Naive thymus-derived CD8-positive, alpha-beta T cell (primary cell): ENCODE data around the gene TNPO1. TPM values are rescaled to one million over a fixed set of nuclear protein-coding genes. Genes with fewer than 3 reads are reported as not detected.
A peak's percentile ranks its signal among the peaks of the same experiment; 100 is the strongest.

ENCODE experiments used
- ATAC-seq, 2 donors: fragments of 150-1000 bp; cut with Tn5 transposase in 1 of 2; sonication (Bioruptor Pico), chemical (Tn5 transposase) in 1 of 2; 1 replicate in 1 of 2; 2 replicates in 1 of 2; pipeline ENCODE4 v1.10.0; 2021; ENCODE audit warnings: mild to moderate bottlenecking in 2 of 2, moderate library complexity in 2 of 2
- POLR2A ChIA-PET: fragments of 350-600 bp; sonication (Branson Sonifier 250); formaldehyde crosslinking; loops from one replicate; lab custom pipeline; 2021; ENCODE audit warnings: antibody characterized with exemption; lab: Charles Lee
- DNase-seq, 10 donors: peaks; one replicate each; pipeline versions ENCODE4 v3.0.0 to v3.0.0-alpha.2; 2020 to 2022
- H3K27ac Mint-ChIP-seq, 10 donors: one replicate each; pipeline ENCODE4 v1.8.0; 2020 to 2022; ENCODE audit warnings: mild to moderate bottlenecking in 10 of 10, mixed read lengths in 10 of 10, moderate library complexity in 4 of 10, inconsistent platforms in 1 of 10
- H3K27me3 Mint-ChIP-seq, 5 donors: one replicate each; pipeline ENCODE4 v1.8.0; 2021 to 2022; ENCODE audit warnings: mixed read lengths in 5 of 5
- H3K36me3 Mint-ChIP-seq, 3 donors: one replicate each; pipeline ENCODE4 v1.8.0; 2020 to 2022; ENCODE audit warnings: mixed read lengths in 3 of 3, mild to moderate bottlenecking in 2 of 3, inconsistent platforms in 1 of 3
- H3K4me1 Mint-ChIP-seq, 4 donors: one replicate each; pipeline ENCODE4 v1.8.0; 2021 to 2022; ENCODE audit warnings: mixed read lengths in 4 of 4
- H3K4me3 Mint-ChIP-seq, 10 donors: one replicate each; pipeline ENCODE4 v1.8.0; 2020 to 2022; ENCODE audit warnings: mild to moderate bottlenecking in 10 of 10, mixed read lengths in 10 of 10, moderate library complexity in 6 of 10, inconsistent platforms in 1 of 10
- H3K9me3 Mint-ChIP-seq, 9 donors: one replicate each; pipeline ENCODE4 v1.8.0; 2020 to 2022; ENCODE audit warnings: mixed read lengths in 9 of 9, mild to moderate bottlenecking in 3 of 9, inconsistent platforms in 1 of 9, moderate library complexity in 1 of 9
- polyA plus RNA-seq, 3 donors: library from polyadenylated mRNA; unstranded; fragments of 300-500 nt; fragmentation: Illumina TruSeq; gene quantifications; one replicate each; pipeline ENCODE4 v1.2.3, GENCODE V29; 2021
- total RNA-seq, 8 experiments: library from RNA in 2 of 8; stranded (reverse) in 2 of 8; gene quantifications; one replicate each; pipeline ENCODE4 v1.2.3 and lab custom pipeline; 2021 to 2026

Gene TNPO1
- total and polyA plus RNA-seq, 5 experiments from 2014 or later: 47.6 to 94.1 (median 63.7) TPM

- H3K4me1 Mint-ChIP-seq: peaks cover 5 to 21% (median 13%) of the 10 kb centered on the region in 4 donors
- no peaks in the 10 kb centered on the region for H3K9me3 Mint-ChIP-seq
- H3K27ac Mint-ChIP-seq: no peak overlapping the region
- H3K36me3 Mint-ChIP-seq: no peaks in the 10 kb centered on the region
- ATAC-seq (no peak), DNase-seq (no peak)
- no peaks in the 10 kb centered on the region for H3K27me3 Mint-ChIP-seq
- no peak overlapping the region for H3K4me3 Mint-ChIP-seq
- POLR2A ChIA-PET: interaction anchor here (0.9 kb wide), 1 partner anchor 24 kb away, joined by 3 read pairs; no protein-coding TSS in a partner anchor
Measured at GRCh38 chr5:72822944-72823343, 6.5 kb downstream of the TNPO1 start.

GRCh38 chr5:72829707-72830106 is 13.2 kb downstream of the TNPO1 start:
- Mint-ChIP-seq H3K9me3 (no peaks in the 10 kb centered on the region), H3K27ac (no peak overlapping the region), H3K36me3 (no peaks in the 10 kb centered on the region), H3K4me1 (peaks cover 0 to 5% (median 2%) of the 10 kb centered on the region in 4 donors), H3K4me3 (no peak overlapping the region), H3K27me3 (no peaks in the 10 kb centered on the region)
- POLR2A ChIA-PET: interaction anchor here (1.7 kb wide), 1 partner anchor 13 kb away, joined by 6 read pairs; no protein-coding TSS in a partner anchor
- DNase-seq (no peak), ATAC-seq (no peak)

GRCh38 chr5:72830362-72830761 is 13.9 kb downstream of the TNPO1 start:
- ATAC-seq (no peak), DNase-seq (no peak)
- Mint-ChIP-seq H3K27me3 (no peaks in the 10 kb centered on the region), H3K27ac (no peak overlapping the region), H3K4me1 (peaks cover 0 to 6% (median 3%) of the 10 kb centered on the region in 4 donors), H3K9me3 (no peaks in the 10 kb centered on the region), H3K36me3 (no peaks in the 10 kb centered on the region), H3K4me3 (no peak overlapping the region)
- POLR2A ChIA-PET: interaction anchor here (1.7 kb wide), 1 partner anchor 13 kb away, joined by 6 read pairs; no protein-coding TSS in a partner anchor

GRCh38 chr5:72831685-72832084 is 15.2 kb downstream of the TNPO1 start:
- Mint-ChIP-seq H3K4me3 (no peak overlapping the region), H3K27ac (no peak overlapping the region), H3K9me3 (no peaks in the 10 kb centered on the region), H3K27me3 (no peaks in the 10 kb centered on the region), H3K4me1 (peaks cover 0 to 13% (median 5%) of the 10 kb centered on the region in 4 donors), H3K36me3 (no peaks in the 10 kb centered on the region)
- DNase-seq (no peak), ATAC-seq (no peak)
- POLR2A ChIA-PET: no interaction called here

GRCh38 chr5:72834924-72835323 is 18.5 kb downstream of the TNPO1 start:
- Mint-ChIP-seq H3K36me3 (no peaks in the 10 kb centered on the region), H3K27ac (no peak overlapping the region), H3K4me1 (peaks cover 0 to 13% (median 4%) of the 10 kb centered on the region in 4 donors), H3K9me3 (no peaks in the 10 kb centered on the region), H3K4me3 (no peak overlapping the region), H3K27me3 (no peaks in the 10 kb centered on the region)
- no peak for DNase-seq
- POLR2A ChIA-PET: interaction anchor here (1.1 kb wide), 1 partner anchor 14 kb away, joined by 3 read pairs; no protein-coding TSS in a partner anchor
- no peak for ATAC-seq

GRCh38 chr5:72835633-72836032 is 19.2 kb downstream of the TNPO1 start:
- no peaks in the 10 kb centered on the region for H3K9me3 Mint-ChIP-seq
- DNase-seq (no peak), ATAC-seq (no peak)
- H3K27me3 Mint-ChIP-seq: no peaks in the 10 kb centered on the region
- H3K27ac Mint-ChIP-seq: no peak overlapping the region
- H3K4me3 Mint-ChIP-seq: no peak overlapping the region
- no peaks in the 10 kb centered on the region for H3K36me3 Mint-ChIP-seq
- H3K4me1 Mint-ChIP-seq: peaks cover 0 to 13% (median 4%) of the 10 kb centered on the region in 4 donors
- POLR2A ChIA-PET: interaction anchor here (0.6 kb wide), 1 partner anchor 45 kb away, joined by 4 read pairs; no protein-coding TSS in a partner anchor

GRCh38 chr5:72836810-72837209 is 20.3 kb downstream of the TNPO1 start:
- no peaks in the 10 kb centered on the region for H3K9me3 Mint-ChIP-seq
- no peak for ATAC-seq
- no peaks in the 10 kb centered on the region for H3K36me3 Mint-ChIP-seq
- H3K4me1 Mint-ChIP-seq: peaks cover 0 to 13% (median 4%) of the 10 kb centered on the region in 4 donors
- POLR2A ChIA-PET: no interaction called here
- H3K4me3 Mint-ChIP-seq: no peak overlapping the region
- H3K27me3 Mint-ChIP-seq: no peaks in the 10 kb centered on the region
- no peak overlapping the region for H3K27ac Mint-ChIP-seq
- no peak for DNase-seq

- Mint-ChIP-seq H3K27ac (no peak overlapping the region), H3K9me3 (no peaks in the 10 kb centered on the region), H3K4me3 (no peak overlapping the region), H3K36me3 (no peaks in the 10 kb centered on the region), H3K4me1 (peaks cover 2 to 13% (median 5%) of the 10 kb centered on the region in 4 donors), H3K27me3 (no peaks in the 10 kb centered on the region)
- ATAC-seq (no peak), DNase-seq (no peak)
- POLR2A ChIA-PET: no interaction called here
Measured at GRCh38 chr5:72837524-72838096, 21.1 kb downstream of the TNPO1 start.

- POLR2A ChIA-PET: no interaction called here
- peaks cover 11 to 15% (median 13%) of the 10 kb centered on the region in 4 donors for H3K4me1 Mint-ChIP-seq
- ATAC-seq: no peak
- H3K9me3 Mint-ChIP-seq: no peaks in the 10 kb centered on the region
- DNase-seq: no peak
- no peak overlapping the region for H3K27ac Mint-ChIP-seq
- no peaks in the 10 kb centered on the region for H3K36me3 Mint-ChIP-seq
- H3K4me3 Mint-ChIP-seq: no peak overlapping the region
- no peaks in the 10 kb centered on the region for H3K27me3 Mint-ChIP-seq
Measured at GRCh38 chr5:72840041-72840440, 23.6 kb downstream of the TNPO1 start.

- DNase-seq (no peak), ATAC-seq (no peak)
- Mint-ChIP-seq H3K4me3 (no peak overlapping the region), H3K36me3 (no peaks in the 10 kb centered on the region), H3K27me3 (no peaks in the 10 kb centered on the region), H3K9me3 (no peaks in the 10 kb centered on the region), H3K4me1 (peaks cover 9 to 20% (median 12%) of the 10 kb centered on the region in 4 donors), H3K27ac (no peak overlapping the region)
- POLR2A ChIA-PET: interaction anchor here (1.4 kb wide), 1 partner anchor 25 kb away, joined by 4 read pairs; the partner anchor contains the start of gene TNPO1
Measured at GRCh38 chr5:72841756-72842535, 25.5 kb downstream of the TNPO1 start.

- peaks cover 13 to 29% (median 18%) of the 10 kb centered on the region in 4 donors for H3K4me1 Mint-ChIP-seq
- H3K27me3 Mint-ChIP-seq: no peaks in the 10 kb centered on the region
- POLR2A ChIA-PET: interaction anchor here (1.4 kb wide), 1 partner anchor 26 kb away, joined by 4 read pairs; the partner anchor contains the start of gene TNPO1
Measured at GRCh38 chr5:72842816-72843215, 26.4 kb downstream of the TNPO1 start.

GRCh38 chr5:72844218-72844603 is 27.8 kb downstream of the TNPO1 start:
- ATAC-seq (no peak), DNase-seq (no peak)
- Mint-ChIP-seq H3K9me3 (no peaks in the 10 kb centered on the region), H3K36me3 (no peaks in the 10 kb centered on the region), H3K4me3 (no peak overlapping the region), H3K4me1 (peaks cover 16 to 36% (median 22%) of the 10 kb centered on the region in 4 donors), H3K27ac (peak overlapping the region in 1 of 10 donors; percentile 5), H3K27me3 (no peaks in the 10 kb centered on the region)
- POLR2A ChIA-PET: interaction anchor here (1.1 kb wide), 1 partner anchor 10 kb away, joined by 3 read pairs; no protein-coding TSS in a partner anchor

More at GRCh38 chr5:72842816-72843215, 26.4 kb downstream of the TNPO1 start:
- no peak for ATAC-seq
- no peak overlapping the region for H3K4me3 Mint-ChIP-seq
- peak in 1 of 10 donors; percentile 1 for DNase-seq
- no peaks in the 10 kb centered on the region for H3K9me3 Mint-ChIP-seq
- H3K27ac Mint-ChIP-seq: peak overlapping the region in 1 of 10 donors; percentile 67
- H3K36me3 Mint-ChIP-seq: no peaks in the 10 kb centered on the region

GRCh38 chr5:72845889-72846288 is 29.4 kb downstream of the TNPO1 start:
- POLR2A ChIA-PET: no interaction called here
- Mint-ChIP-seq H3K27ac (peak overlapping the region in 1 of 10 donors; percentile 10), H3K4me3 (no peak overlapping the region), H3K36me3 (peaks cover 0 to 4% (median 0%) of the 10 kb centered on the region in 3 donors), H3K9me3 (no peaks in the 10 kb centered on the region), H3K27me3 (no peaks in the 10 kb centered on the region), H3K4me1 (peaks cover 19 to 52% (median 37%) of the 10 kb centered on the region in 4 donors)
- ATAC-seq (no peak), DNase-seq (no peak)
